ENCODE data around the gene RPL41. TPM values are rescaled to one million over a fixed set of nuclear protein-coding genes. Genes with fewer than 3 reads are reported as not detected.
"Not testable (repeated sequence)": the region's sequence is repeated elsewhere in the genome, so short reads cannot be mapped to it uniquely, and the experiment has no call there.

The RPL41 gene
- total RNA-seq, 1 experiment from 2014 or later, result 3,551 TPM

DNA sequence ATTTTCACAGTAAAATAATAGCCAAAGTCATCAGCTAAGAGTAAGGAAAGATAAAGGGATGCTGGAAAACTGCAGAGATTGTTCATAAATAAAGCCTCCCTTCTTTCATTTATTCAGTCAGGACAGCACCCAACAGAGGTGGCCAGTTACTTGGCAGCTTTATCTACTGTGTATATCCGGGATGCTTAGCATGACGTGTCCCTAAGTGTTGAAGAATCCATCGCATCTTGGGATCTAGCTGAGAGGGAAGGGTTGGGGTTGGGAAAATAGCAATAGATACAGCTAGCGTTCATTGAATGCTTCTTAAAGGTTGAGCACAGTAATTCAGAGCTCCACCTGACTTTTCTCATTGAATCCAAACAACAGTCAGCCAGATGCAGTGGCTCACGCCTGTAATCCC is 42.0 kb upstream of the RPL41 start:
- H3K4me3 ChIP-seq (ENCODE audit: low read length), result no peak overlapping the region
- ChIA-PET POLR2A (ENCODE audit: unreplicated experiment) (interaction anchor here (0.6 kb wide), 1 partner anchor 100 kb away, joined by 3 read pairs; no protein-coding TSS in a partner anchor), CTCF (no interaction called here)
- intact Hi-C loops (cut with micrococcal nuclease), result no loop called here
- no peaks in the 10 kb centered on the region for H3K9me3 ChIP-seq (ENCODE audit: low read length)
- ATAC-seq (no peak), DNase-seq (no peak)
- no peak overlapping the region for H3K27ac ChIP-seq (ENCODE audit: low read length)
- no peak overlapping the region for H2AFZ ChIP-seq (ENCODE audit: low read length)
- no peak overlapping the region for H3K9ac ChIP-seq (ENCODE audit: low read length)
- no peaks in the 10 kb centered on the region for H3K9me2 ChIP-seq (replicated peaks; ENCODE audit: low read length)
- H3K27me3 ChIP-seq (ENCODE audit: low read length), result no peaks in the 10 kb centered on the region
- no peaks in the 10 kb centered on the region for H3F3A ChIP-seq (ENCODE audit: low read length, unreplicated experiment)
- no peak overlapping the region for H3K4me2 ChIP-seq (ENCODE audit: low read length)
- peaks cover 5% of the 10 kb centered on the region; the same call in 1 of the 2 replicates for H3K4me1 ChIP-seq (ENCODE audit: insufficient read depth, low read length)
- H3K36me3 ChIP-seq (ENCODE audit: low read depth, low read length), result no peaks in the 10 kb centered on the region
- BruUV-seq (replicated peaks), result no TSS peak
- H4K20me1 ChIP-seq (ENCODE audit: low read length), result no peaks in the 10 kb centered on the region
- TF ChIP-seq, protein P1, sequence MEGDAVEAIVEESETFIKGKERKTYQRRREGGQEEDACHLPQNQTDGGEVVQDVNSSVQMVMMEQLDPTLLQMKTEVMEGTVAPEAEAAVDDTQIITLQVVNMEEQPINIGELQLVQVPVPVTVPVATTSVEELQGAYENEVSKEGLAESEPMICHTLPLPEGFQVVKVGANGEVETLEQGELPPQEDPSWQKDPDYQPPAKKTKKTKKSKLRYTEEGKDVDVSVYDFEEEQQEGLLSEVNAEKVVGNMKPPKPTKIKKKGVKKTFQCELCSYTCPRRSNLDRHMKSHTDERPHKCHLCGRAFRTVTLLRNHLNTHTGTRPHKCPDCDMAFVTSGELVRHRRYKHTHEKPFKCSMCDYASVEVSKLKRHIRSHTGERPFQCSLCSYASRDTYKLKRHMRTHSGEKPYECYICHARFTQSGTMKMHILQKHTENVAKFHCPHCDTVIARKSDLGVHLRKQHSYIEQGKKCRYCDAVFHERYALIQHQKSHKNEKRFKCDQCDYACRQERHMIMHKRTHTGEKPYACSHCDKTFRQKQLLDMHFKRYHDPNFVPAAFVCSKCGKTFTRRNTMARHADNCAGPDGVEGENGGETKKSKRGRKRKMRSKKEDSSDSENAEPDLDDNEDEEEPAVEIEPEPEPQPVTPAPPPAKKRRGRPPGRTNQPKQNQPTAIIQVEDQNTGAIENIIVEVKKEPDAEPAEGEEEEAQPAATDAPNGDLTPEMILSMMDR (conservative IDR thresholded peaks at IDR 0.05; ENCODE audit: low read depth, low read length), result no peak
- TF ChIP-seq EZH2 (IDR thresholded peaks at IDR 0.05; ENCODE audit: low read length, unreplicated experiment) (no peak), EZH2phosphoT487 (IDR thresholded peaks at IDR 0.05; ENCODE audit: borderline replicate concordance, low read length) (no peak)
- no peaks in the 10 kb centered on the region for H3K79me2 ChIP-seq (ENCODE audit: low read length)

DNA sequence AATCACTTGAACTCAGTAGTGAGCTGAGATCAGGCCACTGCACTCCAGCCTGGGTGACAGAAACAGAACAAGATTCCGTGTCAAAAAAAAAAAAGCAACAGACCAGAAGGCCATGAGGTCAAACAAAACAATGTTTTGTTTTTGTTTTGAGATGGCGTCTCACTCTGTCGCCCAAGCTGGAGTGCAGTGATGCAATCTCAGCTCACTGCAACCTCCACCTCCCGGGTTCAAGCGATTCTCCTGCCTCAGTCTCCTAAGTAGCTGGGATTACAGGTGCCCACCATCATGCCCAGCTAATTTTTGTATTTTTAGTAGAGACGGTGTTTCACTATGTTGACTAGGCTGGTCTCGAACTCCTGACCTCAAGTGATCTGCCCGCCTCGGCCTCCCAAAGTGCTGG is 38.5 kb upstream of the RPL41 start:
- H3K9ac ChIP-seq (ENCODE audit: low read length); CTCF ChIA-PET; H2AFZ ChIP-seq (ENCODE audit: low read length); H3K9me2 ChIP-seq (replicated peaks; ENCODE audit: low read length); POLR2A ChIA-PET (ENCODE audit: unreplicated experiment); ATAC-seq; H3K9me3 ChIP-seq (ENCODE audit: low read length); DNase-seq; H4K20me1 ChIP-seq (ENCODE audit: low read length); H3K4me2 ChIP-seq (ENCODE audit: low read length); BruUV-seq (replicated peaks); H3K27ac ChIP-seq (ENCODE audit: low read length); H3F3A ChIP-seq (ENCODE audit: low read length, unreplicated experiment); H3K36me3 ChIP-seq (ENCODE audit: low read depth, low read length); H3K27me3 ChIP-seq (ENCODE audit: low read length); H3K4me3 ChIP-seq (ENCODE audit: low read length): not testable (repeated sequence)
- intact Hi-C loops (cut with micrococcal nuclease), result loop anchor here (5.0 kb wide), 1 partner anchor 39 kb away; the partner anchor contains the start of genes RPL41 and ZC3H10
- Histone ChIP-seq H3K79me2 (ENCODE audit: low read length) (peaks cover 27% of the 10 kb centered on the region), H3K4me1 (ENCODE audit: insufficient read depth, low read length) (peaks cover 19% of the 10 kb centered on the region)

DNA sequence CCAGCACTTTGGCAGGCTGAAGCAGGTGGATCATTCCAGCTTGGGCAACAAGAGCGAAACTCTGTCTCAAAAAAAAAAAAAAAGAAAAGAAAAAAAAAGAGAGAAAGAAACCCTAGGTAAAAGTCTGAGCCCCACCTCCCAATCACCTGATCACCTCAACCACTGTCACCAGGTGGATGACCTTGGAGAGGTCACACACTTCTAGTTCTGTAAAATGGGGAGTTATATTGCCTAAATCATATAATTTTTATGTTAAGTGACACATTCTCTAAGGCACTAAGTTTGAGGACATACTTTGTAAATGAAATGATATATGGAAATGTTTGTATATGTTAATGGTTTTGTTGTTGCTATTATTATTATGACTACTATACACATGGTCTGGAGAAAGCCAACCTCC is 38.0 kb upstream of the RPL41 start:
- ChIA-PET CTCF (no interaction called here), POLR2A (ENCODE audit: unreplicated experiment) (no interaction called here)
- Histone ChIP-seq H3K4me1 (ENCODE audit: insufficient read depth, low read length) (peaks cover 19% of the 10 kb centered on the region), H3K4me3 (ENCODE audit: low read length) (peak overlapping the region; percentile 86), H3F3A (ENCODE audit: low read length, unreplicated experiment) (no peaks in the 10 kb centered on the region), H3K79me2 (ENCODE audit: low read length) (peaks cover 27% of the 10 kb centered on the region), H3K27ac (ENCODE audit: low read length) (no peak overlapping the region), H3K4me2 (ENCODE audit: low read length) (peak overlapping the region; percentile 93), H3K36me3 (ENCODE audit: low read depth, low read length) (no peaks in the 10 kb centered on the region), H3K9me2 (replicated peaks; ENCODE audit: low read length) (no peaks in the 10 kb centered on the region), H2AFZ (ENCODE audit: low read length) (peak overlapping the region; percentile 93), H3K27me3 (ENCODE audit: low read length) (no peaks in the 10 kb centered on the region), H4K20me1 (ENCODE audit: low read length) (no peaks in the 10 kb centered on the region), H3K9ac (ENCODE audit: low read length) (no peak overlapping the region), H3K9me3 (ENCODE audit: low read length) (no peaks in the 10 kb centered on the region)
- no peak for TF ChIP-seq EZH2phosphoT487 (IDR thresholded peaks at IDR 0.05; ENCODE audit: borderline replicate concordance, low read length)
- TF ChIP-seq, protein P1 (conservative IDR thresholded peaks at IDR 0.05; ENCODE audit: low read depth, low read length), result no peak
- no peak for TF ChIP-seq EZH2 (IDR thresholded peaks at IDR 0.05; ENCODE audit: low read length, unreplicated experiment)
- intact Hi-C loops (cut with micrococcal nuclease), result loop anchor here (5.0 kb wide), 1 partner anchor 39 kb away; the partner anchor contains the start of genes RPL41 and ZC3H10
- BruUV-seq (replicated peaks), result no TSS peak
- no peak for DNase-seq
- ATAC-seq, result no peak
